GM12878 (cell line): ENCODE results near the gene PLCB4. TPM values are rescaled to one million over a fixed set of nuclear protein-coding genes. Genes with fewer than 3 reads are reported as not detected.

ENCODE experiments used
- ATAC-seq: fragments of 200-7000 bp; cut with Tn5 transposase; 3 replicates; pipeline ENCODE4 v1.9.1; 2020; ENCODE audit warnings: mild to moderate bottlenecking, moderate library complexity
- BruUV-seq: library from RNA; stranded (reverse); fragments of 400-500 nt; replicated peaks from 2 replicates; lab custom pipeline; 2021; lab: Mats Ljungman, UMichigan
- CTCF ChIA-PET: fragments of 300-600 bp; sonication (Branson Sonifier 250); formaldehyde crosslinking; extraction: SDS; loops from one replicate; lab custom pipeline; 2021; ENCODE audit warnings: inconsistent platforms; lab: Yijun Ruan, JAX
- POLR2A ChIA-PET: fragments of 350-600 bp; formaldehyde crosslinking; extraction: SDS; loops from one replicate; lab custom pipeline; 2021; ENCODE audit warnings: inconsistent platforms; lab: Charles Lee
- RAD21 ChIA-PET: fragments of 300-600 bp; sonication (Branson Sonifier 250); formaldehyde crosslinking; loops from one replicate; lab custom pipeline; 2023; ENCODE audit warnings: antibody characterized with exemption; ENCODE audit not compliant: unreplicated experiment; lab: Charles Lee
- SMC1A ChIA-PET: fragments of 300-600 bp; sonication (Branson Sonifier 250); formaldehyde crosslinking; loops from one replicate; lab custom pipeline; 2023; ENCODE audit not compliant: unreplicated experiment, uncharacterized antibody; lab: Charles Lee
- DNase-seq: peaks from one replicate; pipeline ENCODE4 v3.0.0-alpha.2; 2011; ENCODE audit warnings: low read depth, low spot score
- FAIRE-seq: peaks from 3 replicates; lab custom pipeline; 2011; peaks lifted over from hg19 to GRCh38; lab: Jason Lieb, UNC
- H2AFZ ChIP-seq: 2 replicates; pipeline ENCODE4 v1.6.0; 2011; ENCODE audit warnings: low read depth, low read length, control low read depth; ENCODE audit not compliant: control insufficient read depth
- H3K27ac ChIP-seq: 2 replicates; pipeline ENCODE4 v1.5.1; 2011; ENCODE audit warnings: control low read depth; ENCODE audit not compliant: control insufficient read depth, insufficient read depth
- H3K27me3 ChIP-seq, 2 experiments: replicated peaks in 1 of 2; 2 replicates each; pipeline versions ENCODE4 v1.6.0 to v1.6.1; 2011; ENCODE audit warnings: low read length in 1 of 2; ENCODE audit not compliant: control insufficient read depth in 2 of 2, insufficient read depth in 2 of 2
- H3K36me3 ChIP-seq, 2 experiments: 2 replicates each; pipeline ENCODE4 v1.5.1; 2011; ENCODE audit warnings: low read length in 1 of 2; ENCODE audit not compliant: control insufficient read depth in 2 of 2, insufficient read depth in 2 of 2
- H3K4me1 ChIP-seq: 2 replicates; pipeline ENCODE4 v1.6.1; 2011; ENCODE audit warnings: mild to moderate bottlenecking, low read length, moderate library complexity, mixed read lengths; ENCODE audit not compliant: control insufficient read depth, insufficient read depth
- H3K4me2 ChIP-seq: 2 replicates; pipeline ENCODE4 v1.6.0; 2011; ENCODE audit warnings: control low read depth; ENCODE audit not compliant: control insufficient read depth, insufficient read depth
- H3K4me3 ChIP-seq: fragments of 200-600 bp; sonication (generic); 2 replicates; pipeline ENCODE4 v1.5.1; 2016
- H3K79me2 ChIP-seq: 2 replicates; pipeline ENCODE4 v1.6.0; 2011; ENCODE audit warnings: low read length; ENCODE audit not compliant: control insufficient read depth, insufficient read depth
- H3K9ac ChIP-seq: 2 replicates; pipeline ENCODE4 v1.8.0; 2011; ENCODE audit warnings: low read length, control low read depth, mixed read lengths; ENCODE audit not compliant: control insufficient read depth, insufficient read depth
- H3K9me3 ChIP-seq: replicated peaks from 3 replicates; pipeline ENCODE4 v1.5.1; 2011; ENCODE audit warnings: mild to moderate bottlenecking, low read length; ENCODE audit not compliant: control insufficient read depth, insufficient read depth
- H4K20me1 ChIP-seq: 2 replicates; pipeline ENCODE4 v1.6.0; 2011; ENCODE audit not compliant: control insufficient read depth, insufficient read depth
- BHLHE40 ChIP-seq, 2 experiments: fragments of 450-650 bp in 1 of 2; IDR thresholded peaks; 2 replicates each; pipeline ENCODE4 v1.6.1; 2011 to 2017; ENCODE audit warnings: low read depth in 2 of 2, borderline replicate concordance in 1 of 2, improper control_type of control experiment in 1 of 2, low read length in 1 of 2, mild to moderate bottlenecking in 1 of 2
- BRCA1 ChIP-seq: IDR thresholded peaks from 2 replicates; pipeline ENCODE4 v1.6.1; 2011; ENCODE audit warnings: low read depth, low read length, improper control_type of control experiment
- ESRRA ChIP-seq: IDR thresholded peaks from 2 replicates; pipeline ENCODE4 v1.6.1; 2012; ENCODE audit warnings: mild to moderate bottlenecking, low read length, improper control_type of control experiment
- IRF4 ChIP-seq: IDR thresholded peaks from 2 replicates; pipeline ENCODE4 v1.6.1; 2011; ENCODE audit warnings: low read depth, low read length
- JUNB ChIP-seq: IDR thresholded peaks from 2 replicates; pipeline ENCODE4 v1.6.1; 2016; ENCODE audit warnings: antibody characterized with exemption, mild to moderate bottlenecking
- NFYB ChIP-seq: IDR thresholded peaks from 2 replicates; pipeline ENCODE4 v1.6.1; 2011; ENCODE audit warnings: low read depth, mild to moderate bottlenecking, low read length, improper control_type of control experiment, moderate library complexity; ENCODE audit not compliant: insufficient read depth
- PAX8 ChIP-seq: fragments of 450-650 bp; IDR thresholded peaks from 2 replicates; pipeline ENCODE4 v1.6.1; 2017; ENCODE audit warnings: mild to moderate bottlenecking, moderate library complexity
- RFX5 ChIP-seq: IDR thresholded peaks from 2 replicates; pipeline ENCODE4 v1.6.1; 2011; ENCODE audit warnings: low read depth, low read length, improper control_type of control experiment
- SREBF2 ChIP-seq: IDR thresholded peaks from 2 replicates; pipeline ENCODE4 v1.6.1; 2012; ENCODE audit warnings: mild to moderate bottlenecking, low read length
- SUZ12 ChIP-seq: fragments of 200-600 bp; sonication (generic); IDR thresholded peaks from one replicate; pipeline ENCODE4 v1.6.1; 2018; ENCODE audit warnings: antibody characterized with exemption, mild to moderate bottlenecking; ENCODE audit not compliant: unreplicated experiment
- WGBS: methylation state at CpG from one replicate; pipeline ENCODE4 v1.1.6; 2016; ENCODE audit warnings: low lambda C conversion rate; ENCODE audit not compliant: insufficient replicate concordance, insufficient coverage; ENCODE audit errors: missing lambda C conversion rate; 5-methylcytosine and 5-hydroxymethylcytosine counted together
- in situ Hi-C: fragments of 300-500 bp; cut with MboI; formaldehyde crosslinking; loops from 9 replicates; pipeline ENCODE4 v1.14.3; 2018; ENCODE audit warnings: mixed read lengths
- intact Hi-C: fragments of 100-400 bp; cut with micrococcal nuclease; formaldehyde crosslinking; loops from one replicate; pipeline ENCODE4 v1.14.2; 2022; ENCODE audit not compliant: unreplicated experiment
- polyA plus RNA-seq, 11 experiments: library from polyadenylated mRNA; depleted of rRNA in 4 of 11; unstranded in 6 of 11; stranded (reverse) in 5 of 11; fragments of >200 nt; fragmentation: Nextera tagmentation in 4 of 11; fragmentation: Illumina TruSeq in 1 of 11; extraction: Ambion mirVana in 4 of 11; extraction: Trizol in 1 of 11; gene quantifications; 1 replicate in 1 of 11; 2 replicates in 10 of 11; pipeline versions ENCODE4 v1.2.1 to v1.2.3, GENCODE V29; 2011 to 2016; ENCODE audit warnings: inconsistent platforms in 2 of 11, missing spikeins in 2 of 11, low read depth in 1 of 11
- total RNA-seq, 4 experiments: library from RNA; depleted of rRNA in 3 of 4; stranded (reverse); fragments of >200 nt in 3 of 4; fragmentation: Illumina TruSeq in 1 of 4; extraction: Trizol in 1 of 4; gene quantifications; 2 replicates each; pipeline versions ENCODE4 v1.2.1 to v1.2.3, GENCODE V29; 2013 to 2021
- TF ChIP-seq, protein P1 (sequence below): IDR thresholded peaks from 2 replicates; pipeline ENCODE4 v1.6.1; 2012; ENCODE audit warnings: low read length, inconsistent platforms

The PLCB4 gene
- total and polyA plus RNA-seq, 10 of the 15 experiments (the other 5 are each of a cell fraction or from before 2014, with no cell fraction given): not detected

DNA sequence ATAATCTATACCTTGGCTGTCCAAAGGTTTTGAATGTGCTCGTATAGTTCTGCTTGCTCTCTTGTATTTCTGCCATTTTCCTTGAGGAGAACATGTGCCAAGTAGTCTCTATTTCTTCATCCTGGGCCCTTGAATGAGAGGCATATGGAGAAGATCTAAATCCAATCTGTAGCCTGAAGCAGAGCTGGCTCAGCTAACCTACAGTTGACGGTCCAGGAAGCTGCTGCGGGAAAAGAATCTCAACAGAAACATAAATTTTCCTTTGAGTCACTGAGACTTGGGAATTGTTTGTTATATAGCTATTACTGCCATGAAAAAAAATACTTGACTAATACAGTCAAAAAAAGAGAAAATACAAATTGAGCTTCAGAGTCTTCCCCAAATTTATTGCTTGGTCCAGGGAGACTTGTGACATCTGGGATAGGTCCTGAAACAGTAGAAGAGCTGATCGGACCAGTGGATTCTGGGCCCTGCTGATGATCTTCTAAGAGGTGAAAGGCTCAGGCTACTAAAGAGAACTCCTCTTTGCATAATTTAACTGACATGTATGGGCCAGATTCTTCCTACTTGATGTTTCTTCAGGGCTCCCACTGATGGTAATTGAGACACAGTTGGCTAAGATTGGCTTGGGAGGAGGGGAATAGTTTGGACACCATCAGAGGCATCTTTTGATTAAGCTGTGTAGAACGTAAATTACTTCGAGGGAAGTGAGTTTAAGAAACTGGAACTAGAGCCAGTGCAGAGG lies 29.9 kb upstream of the PLCB4 start:
- no peak overlapping the region for H3K4me2 ChIP-seq
- 36% methylated on average over 6 of the region's 6 CpGs for WGBS
- TF ChIP-seq IRF4: no peak
- no peak for TF ChIP-seq BHLHE40 (IDR thresholded peaks at IDR 0.05; ENCODE audit: borderline replicate concordance in 1 of 2, low read depth in 2 of 2, low read length in 1 of 2)
- TF ChIP-seq ESRRA: no peak
- no peaks in the 10 kb centered on the region for H3K79me2 ChIP-seq
- no peaks in the 10 kb centered on the region for H3K27me3 ChIP-seq
- H3K27ac ChIP-seq: no peak overlapping the region
- no peak overlapping the region for H3K4me3 ChIP-seq
- H3K9me3 ChIP-seq: no peaks in the 10 kb centered on the region
- FAIRE-seq (no peak), ATAC-seq (no peak), DNase-seq (no peak)
- SMC1A ChIA-PET: no interaction called here
- H2AFZ ChIP-seq: no peak overlapping the region
- intact Hi-C loops (no loop called here), in situ Hi-C loops (no loop called here)
- CTCF ChIA-PET: no interaction called here
- H4K20me1 ChIP-seq: no peaks in the 10 kb centered on the region
- no TSS peak for BruUV-seq
- no peak overlapping the region for H3K9ac ChIP-seq
- H3K36me3 ChIP-seq: no peaks in the 10 kb centered on the region
- POLR2A ChIA-PET: no interaction called here
- RAD21 ChIA-PET: no interaction called here
- no peaks in the 10 kb centered on the region for H3K4me1 ChIP-seq

DNA sequence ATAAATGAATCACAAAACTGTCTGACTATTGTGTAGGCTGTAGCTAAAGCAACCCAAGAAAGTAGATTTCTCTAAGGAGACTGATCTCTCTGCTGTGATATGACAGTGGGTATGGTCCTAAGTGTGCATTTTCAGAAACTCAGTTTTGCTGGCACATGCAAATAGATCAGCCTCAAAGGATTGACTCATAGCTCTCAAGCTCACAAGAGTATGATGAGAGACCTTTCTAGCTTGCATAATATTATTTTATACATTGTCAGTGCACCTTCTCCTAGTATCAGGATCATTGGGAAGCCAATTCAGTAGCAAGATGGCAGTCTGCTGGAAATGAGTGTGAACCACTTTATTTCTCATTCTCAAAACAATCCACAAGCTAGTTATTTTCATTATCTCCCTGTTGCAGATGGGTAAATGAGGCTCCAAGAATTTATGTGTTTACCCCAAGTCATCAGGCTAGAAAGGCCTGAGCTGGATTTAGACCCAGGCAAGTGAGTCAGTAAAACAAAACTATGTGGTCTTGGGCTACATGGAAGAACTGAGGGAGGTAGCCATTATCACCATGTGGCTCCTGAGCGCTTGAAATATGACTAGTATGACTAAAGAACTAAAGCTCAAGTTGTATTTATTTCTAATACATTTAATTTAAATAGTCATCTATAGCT lies 27.9 kb upstream of the PLCB4 start:
- H3K4me1 ChIP-seq: no peaks in the 10 kb centered on the region
- intact Hi-C loops: no loop called here
- H3K27me3 ChIP-seq: no peaks in the 10 kb centered on the region
- H3K4me2 ChIP-seq: no peak overlapping the region
- in situ Hi-C loops: no loop called here
- no peak for FAIRE-seq
- no peak overlapping the region for H3K9ac ChIP-seq
- H4K20me1 ChIP-seq: no peaks in the 10 kb centered on the region
- ChIA-PET POLR2A (no interaction called here), RAD21 (no interaction called here), CTCF (no interaction called here), SMC1A (interaction anchor here (0.6 kb wide), 1 partner anchor 735 kb away, joined by 3 read pairs; no protein-coding TSS in a partner anchor)
- ATAC-seq: no peak
- no peaks in the 10 kb centered on the region for H3K79me2 ChIP-seq
- no peaks in the 10 kb centered on the region for H3K36me3 ChIP-seq
- BruUV-seq: no TSS peak
- DNase-seq: no peak
- WGBS: 0% methylated on average over 1 of the region's 1 CpG
- no peak overlapping the region for H3K27ac ChIP-seq
- H2AFZ ChIP-seq: no peak overlapping the region
- H3K9me3 ChIP-seq: no peaks in the 10 kb centered on the region
- no peak overlapping the region for H3K4me3 ChIP-seq
- TF ChIP-seq PAX8 (no peak), RFX5 (no peak), SREBF2 (no peak), BRCA1 (no peak), SUZ12 (no peak), NFYB (no peak), JUNB (no peak)
- TF ChIP-seq, protein P1, sequence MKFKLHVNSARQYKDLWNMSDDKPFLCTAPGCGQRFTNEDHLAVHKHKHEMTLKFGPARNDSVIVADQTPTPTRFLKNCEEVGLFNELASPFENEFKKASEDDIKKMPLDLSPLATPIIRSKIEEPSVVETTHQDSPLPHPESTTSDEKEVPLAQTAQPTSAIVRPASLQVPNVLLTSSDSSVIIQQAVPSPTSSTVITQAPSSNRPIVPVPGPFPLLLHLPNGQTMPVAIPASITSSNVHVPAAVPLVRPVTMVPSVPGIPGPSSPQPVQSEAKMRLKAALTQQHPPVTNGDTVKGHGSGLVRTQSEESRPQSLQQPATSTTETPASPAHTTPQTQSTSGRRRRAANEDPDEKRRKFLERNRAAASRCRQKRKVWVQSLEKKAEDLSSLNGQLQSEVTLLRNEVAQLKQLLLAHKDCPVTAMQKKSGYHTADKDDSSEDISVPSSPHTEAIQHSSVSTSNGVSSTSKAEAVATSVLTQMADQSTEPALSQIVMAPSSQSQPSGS: no peak
